GM13977 (cell line): Measurements from ENCODE around the gene ANAPC5.
"Not testable (repeated sequence)": the region's sequence is repeated elsewhere in the genome, so short reads cannot be mapped to it uniquely, and the experiment has no call there.

ENCODE experiments used
- DNase-seq: peaks from one replicate; pipeline ENCODE4 v3.0.0; 2012; ENCODE audit warnings: low spot score
- CTCF ChIP-seq: IDR thresholded peaks from 2 replicates; pipeline ENCODE4 v1.5.1; 2012; ENCODE audit warnings: mild to moderate bottlenecking, control low read depth; ENCODE audit not compliant: insufficient read depth; ENCODE audit errors: extremely low read depth, missing control alignments
- in situ Hi-C: fragments of 300-500 bp; cut with MboI; formaldehyde crosslinking; loops from one replicate; pipeline ENCODE4 v1.12.0; 2022; ENCODE audit warnings: low sequenced_read_pairs, low pct_unique_long_range_greater_than_20kb, mixed read lengths, inconsistent platforms; ENCODE audit not compliant: unreplicated experiment

The ANAPC5 gene

GRCh38 chr12:121378736-121379135 is 26.5 kb upstream of the ANAPC5 start:
- TF ChIP-seq CTCF = no peak
- in situ Hi-C loops = no loop called here

DNA sequence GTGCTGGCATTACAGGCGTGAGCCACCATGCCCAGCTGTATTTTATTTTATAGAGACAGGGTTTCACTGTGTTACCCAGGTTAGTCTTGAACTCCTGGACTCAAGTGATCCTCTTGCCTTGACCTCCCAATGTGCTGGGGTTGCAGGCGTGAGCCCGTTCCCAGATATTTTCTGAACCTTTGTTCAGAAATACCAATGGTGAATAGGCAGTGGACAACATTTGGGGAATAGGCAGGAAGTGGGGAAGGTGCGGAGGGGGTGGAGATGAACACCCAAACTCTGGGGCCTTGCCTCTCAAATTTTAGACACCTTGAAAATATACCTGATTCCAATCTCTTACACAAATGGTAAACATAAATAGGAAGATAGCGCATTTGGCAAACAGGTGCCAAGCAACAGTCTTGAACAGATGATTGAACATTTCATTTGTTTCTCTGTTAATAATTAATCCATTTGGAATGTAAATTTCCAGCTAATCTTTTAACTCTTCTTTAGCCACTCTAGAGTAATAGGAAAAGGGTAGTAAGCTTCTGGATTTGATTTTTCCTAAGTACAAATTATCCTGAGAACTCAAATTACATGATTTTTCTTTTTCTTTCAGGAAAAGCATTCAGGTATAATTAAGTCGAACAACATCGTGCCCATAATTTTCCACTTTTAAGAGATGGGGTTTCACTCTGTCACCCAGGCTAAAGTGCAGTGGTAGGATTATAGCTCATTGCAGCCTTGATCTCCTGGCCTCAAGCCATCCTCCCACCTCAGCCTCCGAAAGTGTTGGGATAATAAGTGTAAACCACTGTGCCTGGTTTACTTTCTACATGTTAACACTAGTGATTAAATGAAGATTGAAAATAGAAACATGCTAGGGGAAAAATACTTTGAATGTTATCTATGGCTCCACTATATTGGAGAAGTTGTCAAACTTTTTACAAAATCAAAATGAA is 24.8 kb upstream of the ANAPC5 start:
- no peak for DNase-seq
- TF ChIP-seq CTCF = no peak
- in situ Hi-C loops = no loop called here

More at GRCh38 chr12:121378736-121379135, 26.5 kb upstream of the ANAPC5 start:
- DNase-seq = no peak

DNA sequence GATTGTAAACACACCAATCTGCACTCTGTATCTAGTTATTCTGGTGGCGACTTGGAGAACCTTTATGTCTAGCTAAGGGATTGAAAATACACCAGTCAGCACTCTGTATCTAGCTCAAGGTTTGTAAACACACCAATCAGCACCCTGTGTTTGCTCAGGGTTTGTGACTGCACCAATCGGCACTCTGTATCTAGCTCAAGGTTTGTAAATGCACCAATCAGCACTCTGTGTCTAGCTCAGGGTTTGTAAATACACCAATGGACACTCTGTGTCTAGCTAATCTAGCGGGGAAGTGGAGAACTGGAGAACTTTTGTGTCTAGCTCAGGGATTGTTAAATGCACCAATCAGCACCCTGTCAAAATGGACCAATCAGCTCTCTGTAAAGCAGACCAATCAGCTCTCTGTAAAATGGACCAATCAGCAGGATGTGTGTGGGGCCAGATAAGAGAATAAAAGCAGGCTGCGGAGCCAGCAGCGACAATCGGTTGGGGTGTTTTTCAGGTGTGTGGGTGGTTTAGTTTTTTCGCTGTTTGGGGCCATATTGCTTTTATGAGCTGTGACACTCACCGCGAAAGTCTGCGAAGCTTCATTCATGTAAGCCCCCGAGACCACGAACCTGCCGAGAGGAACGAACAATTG is 22.9 kb upstream of the ANAPC5 start:
- in situ Hi-C loops, DNase-seq: not testable (repeated sequence)

GRCh38 chr12:121374336-121374735 is 22.1 kb upstream of the ANAPC5 start:
- DNase-seq, in situ Hi-C loops: not testable (repeated sequence)

GRCh38 chr12:121373755-121374154 is 21.5 kb upstream of the ANAPC5 start:
- DNase-seq = no peak
- TF ChIP-seq CTCF = no peak
- in situ Hi-C loops = no loop called here

- in situ Hi-C loops = no loop called here
- TF ChIP-seq CTCF = no peak
- DNase-seq = no peak
Observed at GRCh38 chr12:121371404-121371803, 19.2 kb upstream of the ANAPC5 start.

DNA sequence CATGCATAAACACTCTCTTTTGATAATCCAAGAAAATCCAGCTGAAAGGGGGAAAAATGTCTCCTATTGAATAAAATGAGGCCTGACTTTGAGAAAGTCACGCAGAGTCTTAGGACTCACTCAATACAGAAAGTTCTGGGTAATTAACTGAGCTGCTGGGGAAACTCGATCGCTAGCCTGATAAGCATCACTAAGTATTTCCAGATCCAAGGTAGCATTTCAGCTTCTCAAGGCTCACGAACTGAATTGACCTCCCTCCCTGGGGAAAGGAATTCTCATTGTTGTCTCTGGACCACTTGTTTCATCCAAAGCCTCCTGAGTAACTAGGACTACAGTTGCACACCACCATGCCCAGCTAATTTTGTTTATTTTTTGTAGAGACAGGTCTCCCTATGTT is 13.8 kb upstream of the ANAPC5 start:
- no peak for TF ChIP-seq CTCF
- in situ Hi-C loops = no loop called here
- DNase-seq = no peak
